ENCODE data around the gene PIEZO2.

GRCh38 chr18:11000071-11000470, 149.3 kb downstream of the PIEZO2 start:
- no peak for TF ChIP-seq CTCF (conservative IDR thresholded peaks at IDR 0.05; ENCODE audit: low read depth, low read length)
- no peak for TF ChIP-seq EZH2 (IDR thresholded peaks at IDR 0.05; ENCODE audit: borderline replicate concordance, low read depth, low read length, poor library complexity, severe bottlenecking)
